Activated CD4-positive, alpha-beta T cell treated with anti-CD3 and anti-CD28 coated beads, Interleukin-10, Interleukin-2, amounts not matched to agents 100 ng/mL and 50 ng/mL, durations not matched to agents 16 hours and 8 hours (primary cell): ENCODE measurements around the gene PRDM16.

ENCODE experiments used
- DNase-seq: peaks from one replicate; pipeline ENCODE4 v3.0.0-alpha.2; 2020

Gene PRDM16

GRCh38 chr1:3128431-3129132 is 59.6 kb downstream of the PRDM16 start:
- no peak for DNase-seq

DNA sequence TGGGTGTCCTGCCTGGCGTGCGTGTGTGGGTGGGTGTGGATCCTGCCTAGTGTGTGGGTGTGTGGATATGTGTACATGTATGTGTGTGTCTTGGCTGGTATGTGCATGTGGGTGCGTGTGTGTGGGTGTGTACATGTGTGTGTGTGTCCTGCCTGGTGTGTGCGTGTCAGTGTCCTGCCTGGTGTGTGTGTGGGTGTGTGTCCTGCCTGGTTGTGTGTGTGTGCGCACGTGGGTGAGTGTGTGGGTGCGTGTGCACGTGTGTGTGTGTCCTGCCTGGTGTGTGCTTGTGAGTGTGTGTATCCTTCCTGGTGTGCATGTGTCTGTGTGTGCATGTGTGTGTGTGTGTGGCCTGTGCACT is 60.1 kb downstream of the PRDM16 start:
- no peak for DNase-seq

DNA sequence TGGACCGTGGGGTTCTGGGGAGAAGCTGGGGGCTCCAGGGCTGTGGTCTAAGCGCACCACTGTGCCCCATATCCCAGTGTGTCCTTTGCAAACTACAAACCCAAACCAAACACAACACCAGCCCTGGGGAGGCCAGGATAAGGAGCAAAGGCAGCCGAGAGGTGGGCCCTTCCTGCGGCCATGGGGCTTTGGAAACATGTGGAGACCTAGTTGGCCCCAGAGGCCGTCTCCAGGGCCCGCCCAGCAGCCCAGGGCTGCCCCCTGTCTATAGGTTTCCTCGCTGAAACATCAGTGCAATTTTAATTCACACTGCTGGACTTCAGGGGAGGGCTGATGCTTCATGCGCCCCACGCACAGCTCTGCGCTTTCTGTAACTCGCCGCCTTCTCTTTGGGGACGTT is 61.3 kb downstream of the PRDM16 start:
- no peak for DNase-seq

DNA sequence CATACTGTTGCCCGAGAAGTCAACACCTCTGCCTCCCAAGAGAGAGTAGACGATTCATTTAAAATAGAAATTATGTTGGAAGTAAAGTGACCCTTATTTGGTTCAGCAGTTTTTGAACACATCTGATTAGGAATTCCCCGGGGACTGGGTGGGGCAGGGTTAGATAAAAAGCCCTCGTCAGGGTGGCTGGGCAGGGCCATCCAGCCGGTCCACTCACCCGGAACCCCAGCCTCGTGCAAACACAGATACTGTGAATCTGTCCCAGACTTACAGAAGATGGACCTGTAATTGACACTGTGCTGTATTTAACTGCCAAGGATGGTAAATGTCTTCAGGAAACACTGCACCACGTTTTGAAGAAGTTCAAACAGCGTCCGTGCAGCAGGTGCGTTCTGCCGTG is 63.7 kb downstream of the PRDM16 start:
- DNase-seq, result no peak

DNA sequence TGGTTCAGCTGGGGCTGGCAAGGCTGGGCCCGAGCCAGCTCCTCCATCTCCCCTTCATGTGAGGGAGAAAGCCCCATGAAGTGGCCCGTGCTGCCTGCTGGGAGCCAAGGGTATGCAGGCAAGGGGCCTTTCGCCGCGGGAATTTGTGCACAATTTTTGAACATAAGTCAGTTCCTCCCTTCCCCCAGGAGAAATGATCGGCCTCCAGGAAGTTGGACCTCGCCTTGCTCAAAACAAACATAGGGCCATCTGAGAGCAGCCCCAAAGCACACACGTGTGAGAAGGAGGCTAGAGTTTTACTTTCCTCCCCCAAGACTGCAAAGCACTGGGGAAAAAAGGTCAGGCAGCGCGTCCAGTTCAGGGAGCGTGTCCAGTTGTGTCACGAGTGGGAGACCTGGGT is 64.7 kb downstream of the PRDM16 start:
- no peak for DNase-seq

- no peak for DNase-seq
These were observed 65.5 kb downstream of the PRDM16 start for GRCh38 chr1:3134381-3135072.

- no peak for DNase-seq
These were observed 66.2 kb downstream of the PRDM16 start for GRCh38 chr1:3135073-3135702.

GRCh38 chr1:3135744-3136455 is 66.9 kb downstream of the PRDM16 start:
- no peak for DNase-seq

DNA sequence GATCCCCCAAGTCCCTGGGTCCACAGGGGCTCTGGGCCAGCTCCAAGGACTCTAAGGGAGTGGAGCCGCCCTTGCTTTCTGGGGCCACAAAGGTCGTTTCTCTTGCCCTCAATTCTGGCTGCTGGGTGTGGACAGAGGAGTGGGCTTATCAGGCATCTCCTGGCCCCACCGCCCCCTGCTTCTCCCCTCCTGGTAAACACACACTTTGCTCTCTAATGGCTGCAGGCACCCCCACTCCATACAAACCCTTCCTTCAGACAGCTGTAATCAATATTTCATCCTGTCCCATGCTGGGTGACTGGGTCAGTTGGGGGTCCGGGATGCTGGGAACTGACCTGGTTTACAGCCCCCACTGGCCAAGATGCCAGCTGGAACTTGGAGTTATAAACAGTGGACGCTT is 67.5 kb downstream of the PRDM16 start:
- DNase-seq, result no peak

GRCh38 chr1:3137111-3138100 is 68.4 kb downstream of the PRDM16 start:
- DNase-seq, result no peak

- DNase-seq, result no peak
These were observed 69.7 kb downstream of the PRDM16 start for GRCh38 chr1:3138623-3139151.

DNA sequence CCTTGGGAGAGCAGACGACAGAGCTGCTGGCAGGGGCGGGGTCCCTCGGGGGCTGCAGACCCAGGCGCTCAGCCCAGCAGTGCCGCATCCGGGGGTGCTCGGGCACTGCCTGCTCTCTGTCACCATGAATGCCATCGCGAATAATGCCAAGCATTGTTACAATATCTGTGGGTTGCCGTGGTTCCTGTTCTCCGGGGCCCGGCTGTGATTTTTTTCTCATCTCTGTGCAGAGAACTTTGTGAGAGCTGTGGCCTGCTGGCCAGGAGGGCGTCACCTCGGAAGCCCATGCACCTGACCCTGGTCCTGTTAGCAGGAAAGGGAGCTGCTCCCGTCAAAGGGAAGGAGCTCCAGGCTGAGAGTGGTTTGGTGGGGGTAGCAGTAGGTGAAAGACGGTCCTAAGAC is 70.4 kb downstream of the PRDM16 start:
- no peak for DNase-seq

GRCh38 chr1:3139871-3140361 is 70.9 kb downstream of the PRDM16 start:
- no peak for DNase-seq

DNA sequence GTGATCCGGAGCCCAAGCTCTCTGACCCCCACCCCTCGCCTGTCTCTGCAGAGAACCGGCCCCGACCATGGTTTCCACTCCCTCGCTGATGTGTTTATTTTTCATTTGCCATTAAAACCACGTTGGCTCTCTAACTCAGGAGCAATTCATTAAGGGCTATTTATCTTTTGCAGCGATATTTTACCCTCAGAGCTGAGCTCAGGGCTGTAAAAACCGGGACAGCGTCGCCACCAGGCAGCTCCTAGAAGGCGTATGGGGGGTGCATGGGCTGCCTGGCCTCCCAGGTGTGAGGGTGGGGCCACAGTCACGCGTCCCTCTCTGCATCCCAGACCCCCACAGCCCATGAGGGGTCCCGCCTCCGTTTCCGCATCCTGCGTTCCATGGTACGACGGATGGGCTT is 71.4 kb downstream of the PRDM16 start:
- DNase-seq, result no peak

DNA sequence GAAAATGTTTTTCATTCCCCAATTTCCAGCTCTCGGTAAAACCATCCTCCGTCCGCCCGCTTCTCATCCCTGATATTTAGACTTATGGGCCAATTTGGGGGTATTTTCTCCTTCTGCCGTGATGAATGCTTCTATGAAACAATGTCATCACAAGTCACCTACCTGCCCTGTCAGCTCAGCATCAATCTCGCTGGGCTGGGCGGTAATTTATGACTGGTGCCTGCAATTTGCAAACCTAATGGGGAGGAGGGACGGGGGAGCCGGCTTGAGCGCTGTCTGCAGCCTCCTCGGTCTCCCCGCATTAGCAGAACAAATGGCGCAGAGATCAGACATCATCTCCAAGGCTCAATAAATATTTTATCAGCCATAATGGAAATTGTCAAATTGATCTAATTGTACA is 72.1 kb downstream of the PRDM16 start:
- no peak for DNase-seq

DNA sequence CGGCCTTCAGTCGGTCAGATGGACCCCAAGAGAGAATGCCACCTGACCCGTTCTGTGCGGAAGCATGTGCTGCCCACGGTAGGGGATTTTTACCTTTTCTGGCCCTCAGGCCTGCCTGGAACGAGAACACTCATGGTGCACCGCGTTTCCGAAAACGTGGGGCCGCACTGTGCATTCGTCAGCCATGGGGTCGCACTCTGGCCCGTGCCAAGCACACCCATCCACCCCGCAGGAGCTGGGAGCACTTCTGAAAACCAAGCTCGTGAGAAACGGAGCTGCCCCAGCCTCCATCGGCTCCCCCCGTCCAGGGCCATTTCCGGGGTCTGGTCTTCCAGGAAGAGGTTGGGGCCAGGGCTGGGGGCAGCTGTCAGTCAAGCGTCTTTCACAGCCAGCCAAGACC is 72.8 kb downstream of the PRDM16 start:
- no peak for DNase-seq

- DNase-seq, result no peak
These were observed 73.2 kb downstream of the PRDM16 start for GRCh38 chr1:3142236-3142635.

DNA sequence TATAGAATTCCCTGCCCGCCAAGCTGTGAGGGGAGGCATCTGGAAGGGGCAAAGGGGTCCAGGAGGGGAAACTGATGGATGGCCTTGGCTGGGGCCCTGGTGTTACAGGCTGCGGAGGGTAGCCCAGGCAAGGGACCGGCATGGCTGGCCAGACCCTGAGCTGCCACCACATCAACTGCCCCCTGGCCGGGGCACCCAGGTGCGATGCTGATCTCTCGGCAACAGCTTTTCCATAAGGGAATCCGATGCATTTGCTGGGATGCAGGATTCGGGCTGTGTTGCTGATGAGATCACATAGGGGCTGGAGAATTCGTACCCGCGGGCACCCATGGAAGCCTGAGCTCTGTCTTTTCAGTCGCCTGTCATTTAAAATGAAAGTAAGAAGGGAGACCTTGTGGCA is 73.7 kb downstream of the PRDM16 start:
- DNase-seq, result no peak

GRCh38 chr1:3145532-3146325 is 76.7 kb downstream of the PRDM16 start:
- no peak for DNase-seq

DNA sequence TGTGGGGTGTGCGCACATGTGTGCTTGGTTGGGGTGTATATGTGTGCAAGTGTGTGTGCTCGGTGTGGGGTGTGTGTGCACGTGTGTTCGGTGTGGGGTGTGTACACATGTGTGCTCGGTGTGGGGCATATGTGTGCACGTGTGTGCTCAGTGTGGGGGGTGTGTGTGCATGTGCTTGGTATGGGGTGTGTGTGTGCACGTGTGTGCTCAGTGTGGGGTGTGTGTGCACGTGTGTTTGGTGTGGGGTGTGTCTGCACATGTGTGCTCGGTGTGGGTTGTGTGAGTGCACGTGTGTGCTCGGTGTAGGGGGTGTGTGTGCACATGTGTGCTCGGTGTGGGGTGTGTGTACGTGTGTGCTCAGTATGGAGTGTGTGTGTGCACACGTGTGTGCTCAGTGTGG is 77.5 kb downstream of the PRDM16 start:
- DNase-seq, result no peak

- DNase-seq, result no peak
These were observed 77.9 kb downstream of the PRDM16 start for GRCh38 chr1:3146907-3147306.
